ENCODE data around the gene CEP63. TPM values are rescaled to one million over a fixed set of nuclear protein-coding genes. Genes with fewer than 3 reads are reported as not detected.
"Not testable (repeated sequence)": the region's sequence is repeated elsewhere in the genome, so short reads cannot be mapped to it uniquely, and the experiment has no call there.

Gene CEP63
- total RNA-seq, 1 donor from 2014 or later: 20.1 TPM

GRCh38 chr3:134568790-134569189, 82.9 kb downstream of the CEP63 start:
- peaks cover 5% of the 10 kb centered on the region for H3K36me3 Mint-ChIP-seq (ENCODE audit: low read depth)
- H3K9me3 Mint-ChIP-seq: peaks cover 25% of the 10 kb centered on the region
- DNase-seq (ENCODE audit: low spot score): no peak
- intact Hi-C loops (cut with micrococcal nuclease): no loop called here
- no peak overlapping the region for H3K4me3 Mint-ChIP-seq (ENCODE audit: low read depth)
- no peak overlapping the region for H3K27ac Mint-ChIP-seq
- no peaks in the 10 kb centered on the region for H3K27me3 Mint-ChIP-seq (ENCODE audit: low read depth)
- H3K4me1 Mint-ChIP-seq (ENCODE audit: low read depth): no peaks in the 10 kb centered on the region

GRCh38 chr3:134569899-134570298, 84.0 kb downstream of the CEP63 start:
- H3K4me3 Mint-ChIP-seq (ENCODE audit: low read depth); H3K36me3 Mint-ChIP-seq (ENCODE audit: low read depth); DNase-seq (ENCODE audit: low spot score); intact Hi-C loops (cut with micrococcal nuclease); H3K27me3 Mint-ChIP-seq (ENCODE audit: low read depth); H3K27ac Mint-ChIP-seq; H3K4me1 Mint-ChIP-seq (ENCODE audit: low read depth): not testable (repeated sequence)
- peaks cover 25% of the 10 kb centered on the region for H3K9me3 Mint-ChIP-seq

GRCh38 chr3:134576426-134576825, 90.6 kb downstream of the CEP63 start:
- peaks cover 3% of the 10 kb centered on the region for H3K4me1 Mint-ChIP-seq (ENCODE audit: low read depth)
- intact Hi-C loops (cut with micrococcal nuclease): no loop called here
- H3K9me3 Mint-ChIP-seq: peaks cover 3% of the 10 kb centered on the region

GRCh38 chr3:134576831-134577230, 91.0 kb downstream of the CEP63 start:
- peaks cover 1% of the 10 kb centered on the region for H3K27me3 Mint-ChIP-seq (ENCODE audit: low read depth)
- no peaks in the 10 kb centered on the region for H3K36me3 Mint-ChIP-seq (ENCODE audit: low read depth)
- H3K4me1 Mint-ChIP-seq (ENCODE audit: low read depth): peaks cover 3% of the 10 kb centered on the region
- no peak overlapping the region for H3K27ac Mint-ChIP-seq
- H3K4me3 Mint-ChIP-seq (ENCODE audit: low read depth): no peak overlapping the region
- intact Hi-C loops (cut with micrococcal nuclease): no loop called here
- peaks cover 3% of the 10 kb centered on the region for H3K9me3 Mint-ChIP-seq
- DNase-seq (ENCODE audit: low spot score): no peak

More at GRCh38 chr3:134576426-134576825, 90.6 kb downstream of the CEP63 start:
- Mint-ChIP-seq H3K36me3 (ENCODE audit: low read depth) (no peaks in the 10 kb centered on the region), H3K27ac (no peak overlapping the region), H3K27me3 (ENCODE audit: low read depth) (peaks cover 1% of the 10 kb centered on the region), H3K4me3 (ENCODE audit: low read depth) (no peak overlapping the region)
- no peak for DNase-seq (ENCODE audit: low spot score)

GRCh38 chr3:134579141-134579665, 93.3 kb downstream of the CEP63 start:
- H3K27me3 Mint-ChIP-seq (ENCODE audit: low read depth): peaks cover 1% of the 10 kb centered on the region
- H3K9me3 Mint-ChIP-seq: peaks cover 3% of the 10 kb centered on the region
- H3K36me3 Mint-ChIP-seq (ENCODE audit: low read depth): no peaks in the 10 kb centered on the region
- no peak overlapping the region for H3K4me3 Mint-ChIP-seq (ENCODE audit: low read depth)
- intact Hi-C loops (cut with micrococcal nuclease): no loop called here
- no peak for DNase-seq (ENCODE audit: low spot score)
- H3K27ac Mint-ChIP-seq: no peak overlapping the region
- H3K4me1 Mint-ChIP-seq (ENCODE audit: low read depth): peaks cover 3% of the 10 kb centered on the region

GRCh38 chr3:134590766-134591165, 104.9 kb downstream of the CEP63 start:
- no peak overlapping the region for H3K27ac Mint-ChIP-seq
- no peak for DNase-seq (ENCODE audit: low spot score)
- intact Hi-C loops (cut with micrococcal nuclease): no loop called here
- no peaks in the 10 kb centered on the region for H3K9me3 Mint-ChIP-seq
- peaks cover 3% of the 10 kb centered on the region for H3K27me3 Mint-ChIP-seq (ENCODE audit: low read depth)
- H3K36me3 Mint-ChIP-seq (ENCODE audit: low read depth): no peaks in the 10 kb centered on the region
- no peaks in the 10 kb centered on the region for H3K4me1 Mint-ChIP-seq (ENCODE audit: low read depth)
- no peak overlapping the region for H3K4me3 Mint-ChIP-seq (ENCODE audit: low read depth)

GRCh38 chr3:134592806-134593205, 106.9 kb downstream of the CEP63 start:
- Mint-ChIP-seq H3K4me1 (ENCODE audit: low read depth) (no peaks in the 10 kb centered on the region), H3K27me3 (ENCODE audit: low read depth) (no peaks in the 10 kb centered on the region), H3K9me3 (no peaks in the 10 kb centered on the region), H3K36me3 (ENCODE audit: low read depth) (no peaks in the 10 kb centered on the region), H3K4me3 (ENCODE audit: low read depth) (no peak overlapping the region), H3K27ac (no peak overlapping the region)
- intact Hi-C loops (cut with micrococcal nuclease): no loop called here
- no peak for DNase-seq (ENCODE audit: low spot score)

GRCh38 chr3:134594331-134594741, 108.5 kb downstream of the CEP63 start:
- Mint-ChIP-seq H3K27ac (no peak overlapping the region), H3K9me3 (no peaks in the 10 kb centered on the region), H3K36me3 (ENCODE audit: low read depth) (no peaks in the 10 kb centered on the region), H3K27me3 (ENCODE audit: low read depth) (no peaks in the 10 kb centered on the region), H3K4me1 (ENCODE audit: low read depth) (no peaks in the 10 kb centered on the region), H3K4me3 (ENCODE audit: low read depth) (no peak overlapping the region)
- DNase-seq (ENCODE audit: low spot score): no peak
- intact Hi-C loops (cut with micrococcal nuclease): no loop called here

- H3K27ac Mint-ChIP-seq; H3K4me3 Mint-ChIP-seq (ENCODE audit: low read depth); H3K36me3 Mint-ChIP-seq (ENCODE audit: low read depth); H3K9me3 Mint-ChIP-seq; intact Hi-C loops (cut with micrococcal nuclease); DNase-seq (ENCODE audit: low spot score); H3K4me1 Mint-ChIP-seq (ENCODE audit: low read depth); H3K27me3 Mint-ChIP-seq (ENCODE audit: low read depth): not testable (repeated sequence)
Observed at GRCh38 chr3:134594986-134595385, 109.1 kb downstream of the CEP63 start.

GRCh38 chr3:134597390-134597970, 111.6 kb downstream of the CEP63 start:
- Mint-ChIP-seq H3K4me3 (ENCODE audit: low read depth) (no peak overlapping the region), H3K27me3 (ENCODE audit: low read depth) (no peaks in the 10 kb centered on the region), H3K36me3 (ENCODE audit: low read depth) (no peaks in the 10 kb centered on the region), H3K4me1 (ENCODE audit: low read depth) (peaks cover 4% of the 10 kb centered on the region), H3K9me3 (no peaks in the 10 kb centered on the region), H3K27ac (no peak overlapping the region)
- no peak for DNase-seq (ENCODE audit: low spot score)
- intact Hi-C loops (cut with micrococcal nuclease): no loop called here

GRCh38 chr3:134598763-134599545, 113.1 kb downstream of the CEP63 start:
- no peak overlapping the region for H3K27ac Mint-ChIP-seq
- peaks cover 4% of the 10 kb centered on the region for H3K4me1 Mint-ChIP-seq (ENCODE audit: low read depth)

GRCh38 chr3:134600206-134600605, 114.3 kb downstream of the CEP63 start:
- H3K27me3 Mint-ChIP-seq (ENCODE audit: low read depth): no peaks in the 10 kb centered on the region
- no peaks in the 10 kb centered on the region for H3K36me3 Mint-ChIP-seq (ENCODE audit: low read depth)
- intact Hi-C loops (cut with micrococcal nuclease): loop anchor here (5.0 kb wide), 1 partner anchor 157 kb away; no protein-coding TSS in a partner anchor
- H3K4me3 Mint-ChIP-seq (ENCODE audit: low read depth): no peak overlapping the region
- peaks cover 4% of the 10 kb centered on the region for H3K4me1 Mint-ChIP-seq (ENCODE audit: low read depth)
- no peak overlapping the region for H3K27ac Mint-ChIP-seq
- no peaks in the 10 kb centered on the region for H3K9me3 Mint-ChIP-seq
- no peak for DNase-seq (ENCODE audit: low spot score)

More at GRCh38 chr3:134598763-134599545, 113.1 kb downstream of the CEP63 start:
- intact Hi-C loops (cut with micrococcal nuclease): no loop called here
- H3K36me3 Mint-ChIP-seq (ENCODE audit: low read depth): no peaks in the 10 kb centered on the region
- no peak for DNase-seq (ENCODE audit: low spot score)
- no peak overlapping the region for H3K4me3 Mint-ChIP-seq (ENCODE audit: low read depth)
- no peaks in the 10 kb centered on the region for H3K27me3 Mint-ChIP-seq (ENCODE audit: low read depth)
- H3K9me3 Mint-ChIP-seq: no peaks in the 10 kb centered on the region

Measured in activated T-helper 2 cell treated with anti-CD3 and anti-CD28 coated beads, Interferon-gamma antibody, Interleukin-2, Interleukin-4, amounts not matched to agents 10 μg/mL and 5 μg/mL and 100 μg/mL, durations not matched to agents 14 hours and 24 hours and 36 hours (primary cell).